Smooth muscle cell (in vitro differentiated cells): Measurements from ENCODE around the gene OR2M4. TPM values are rescaled to one million over a fixed set of nuclear protein-coding genes. Genes with fewer than 3 reads are reported as not detected.

ENCODE experiments used
- DNase-seq: peaks from one replicate; lab custom pipeline; 2025; ENCODE audit not compliant: unreplicated experiment; lab: John Stamatoyannopoulos, UW
- H2AFZ ChIP-seq: fragments of 200-600 bp; sonication (generic); 2 replicates; pipeline ENCODE4 v1.6.0; 2016; ENCODE audit warnings: antibody characterized with exemption, low read depth, mild to moderate bottlenecking
- H3F3A ChIP-seq: fragments of 200-600 bp; sonication (generic); 2 replicates; pipeline ENCODE4 v1.6.0; 2017; ENCODE audit warnings: antibody characterized with exemption, low read depth
- H3K27ac ChIP-seq: fragments of 200-600 bp; sonication (generic); 2 replicates; pipeline ENCODE4 v1.5.1; 2016; ENCODE audit warnings: low read depth, mild to moderate bottlenecking
- H3K27me3 ChIP-seq: fragments of 200-600 bp; sonication (generic); 2 replicates; pipeline ENCODE4 v1.6.1; 2016; ENCODE audit warnings: low read depth, mild to moderate bottlenecking
- H3K36me3 ChIP-seq: fragments of 200-600 bp; sonication (generic); 2 replicates; pipeline ENCODE4 v1.5.1; 2016; ENCODE audit warnings: low read depth
- H3K4me1 ChIP-seq: fragments of 200-600 bp; sonication (generic); 2 replicates; pipeline ENCODE4 v1.5.1; 2016; ENCODE audit warnings: low read depth
- H3K4me2 ChIP-seq: fragments of 200-600 bp; sonication (generic); 2 replicates; pipeline ENCODE4 v1.6.0; 2016; ENCODE audit warnings: mild to moderate bottlenecking
- H3K4me3 ChIP-seq: fragments of 200-600 bp; sonication (generic); 2 replicates; pipeline ENCODE4 v1.5.1; 2016; ENCODE audit warnings: mild to moderate bottlenecking
- H3K79me2 ChIP-seq: fragments of 200-600 bp; sonication (generic); 2 replicates; pipeline ENCODE4 v1.6.0; 2016; ENCODE audit warnings: low read depth, mild to moderate bottlenecking
- H3K9ac ChIP-seq: fragments of 200-600 bp; sonication (generic); 2 replicates; pipeline ENCODE4 v1.6.0; 2016; ENCODE audit warnings: low read depth
- H3K9me3 ChIP-seq: fragments of 200-600 bp; sonication (generic); replicated peaks from 2 replicates; pipeline ENCODE4 v1.5.1; 2016; ENCODE audit warnings: low read depth
- H4K20me1 ChIP-seq: fragments of 200-600 bp; sonication (generic); 2 replicates; pipeline ENCODE4 v1.6.0; 2016; ENCODE audit warnings: low read depth
- whole genome bisulfite sequencing: methylation state at CpG from one replicate; pipeline ENCODE4 v1.1.7; 2016; ENCODE audit warnings: low lambda C conversion rate; 5-methylcytosine and 5-hydroxymethylcytosine counted together
- polyA plus RNA-seq: library from polyadenylated mRNA; unstranded; fragments of >200 nt; fragmentation: Nextera tagmentation; extraction: Ambion mirVana; gene quantifications from 2 replicates; pipeline ENCODE4 v1.2.1, GENCODE V29; 2016
- total RNA-seq: library from RNA; depleted of rRNA; stranded (reverse); fragments of >200 nt; gene quantifications from 2 replicates; pipeline ENCODE4 v1.2.3, GENCODE V29; 2014
- TF ChIP-seq, protein P1 (sequence below): fragments of 200-600 bp; sonication (generic); IDR thresholded peaks from 2 replicates; pipeline ENCODE4 v1.5.1; 2017; ENCODE audit warnings: borderline replicate concordance, mild to moderate bottlenecking, antibody characterized with exemption; ENCODE audit not compliant: insufficient read depth, poor library complexity, severe bottlenecking

The OR2M4 gene, protein sequence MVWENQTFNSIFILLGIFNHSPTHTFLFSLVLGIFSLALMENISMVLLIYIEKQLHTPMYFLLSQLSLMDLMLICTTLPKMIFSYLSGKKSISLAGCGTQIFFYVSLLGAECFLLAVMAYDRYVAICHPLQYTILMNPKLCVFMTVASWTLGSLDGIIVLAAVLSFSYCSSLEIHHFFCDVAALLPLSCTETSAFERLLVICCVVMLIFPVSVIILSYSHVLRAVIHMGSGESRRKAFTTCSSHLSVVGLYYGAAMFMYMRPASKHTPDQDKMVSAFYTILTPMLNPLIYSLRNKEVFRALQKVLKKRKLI
- total RNA-seq (not detected in 2 replicates), polyA plus RNA-seq (not detected in 2 replicates)

DNA sequence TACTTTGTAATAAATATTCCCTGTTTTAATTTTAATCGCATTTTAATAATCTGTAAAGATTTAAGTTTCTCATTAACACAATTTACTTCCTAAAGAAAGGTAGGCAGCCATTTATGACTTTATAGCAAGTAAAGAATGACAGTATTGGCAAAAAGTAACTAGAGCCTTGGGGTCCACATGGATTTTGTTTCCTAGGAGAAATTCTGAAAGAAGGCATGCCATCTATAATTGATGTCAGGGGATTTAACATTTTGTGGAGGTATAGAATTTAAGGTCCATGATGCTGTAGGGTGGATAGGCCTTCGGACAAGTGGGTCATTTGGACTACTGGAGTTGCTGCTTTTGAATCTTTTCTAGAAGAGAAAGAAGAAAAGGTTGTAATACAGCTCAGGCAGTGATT is at the start of gene OR2M4:
TSS of gene OR2M4 (plus strand) at position 301 of the 400 bp plus-strand sequence. CDS start 7,512 bp downstream, outside the sequence.
- no peak within 1 kb of the TSS for H3K9ac ChIP-seq
- WGBS: 40% methylated on average over 2 of the region's 2 CpGs
- no peaks in the 10 kb centered on the region for H3K36me3 ChIP-seq
- TF ChIP-seq, protein P1, sequence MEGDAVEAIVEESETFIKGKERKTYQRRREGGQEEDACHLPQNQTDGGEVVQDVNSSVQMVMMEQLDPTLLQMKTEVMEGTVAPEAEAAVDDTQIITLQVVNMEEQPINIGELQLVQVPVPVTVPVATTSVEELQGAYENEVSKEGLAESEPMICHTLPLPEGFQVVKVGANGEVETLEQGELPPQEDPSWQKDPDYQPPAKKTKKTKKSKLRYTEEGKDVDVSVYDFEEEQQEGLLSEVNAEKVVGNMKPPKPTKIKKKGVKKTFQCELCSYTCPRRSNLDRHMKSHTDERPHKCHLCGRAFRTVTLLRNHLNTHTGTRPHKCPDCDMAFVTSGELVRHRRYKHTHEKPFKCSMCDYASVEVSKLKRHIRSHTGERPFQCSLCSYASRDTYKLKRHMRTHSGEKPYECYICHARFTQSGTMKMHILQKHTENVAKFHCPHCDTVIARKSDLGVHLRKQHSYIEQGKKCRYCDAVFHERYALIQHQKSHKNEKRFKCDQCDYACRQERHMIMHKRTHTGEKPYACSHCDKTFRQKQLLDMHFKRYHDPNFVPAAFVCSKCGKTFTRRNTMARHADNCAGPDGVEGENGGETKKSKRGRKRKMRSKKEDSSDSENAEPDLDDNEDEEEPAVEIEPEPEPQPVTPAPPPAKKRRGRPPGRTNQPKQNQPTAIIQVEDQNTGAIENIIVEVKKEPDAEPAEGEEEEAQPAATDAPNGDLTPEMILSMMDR: no peak
- no peak within 1 kb of the TSS for H3K27ac ChIP-seq
- H3K4me2 ChIP-seq: no peak within 1 kb of the TSS
- H3K4me3 ChIP-seq: no peak within 1 kb of the TSS
- no peak for DNase-seq
- H3F3A ChIP-seq: no peaks in the 10 kb centered on the region
- no peaks in the 10 kb centered on the region for H3K79me2 ChIP-seq
- no peaks in the 10 kb centered on the region for H3K27me3 ChIP-seq
- no peaks in the 10 kb centered on the region for H4K20me1 ChIP-seq
- no peak within 1 kb of the TSS for H2AFZ ChIP-seq
- H3K9me3 ChIP-seq: peaks cover 14% of the 10 kb centered on the region
- no peaks in the 10 kb centered on the region for H3K4me1 ChIP-seq

GRCh38 chr1:248183996-248184395 is 47.2 kb upstream of the OR2M4 start:
- H3K4me1 ChIP-seq: no peaks in the 10 kb centered on the region
- no peaks in the 10 kb centered on the region for H4K20me1 ChIP-seq
- no peak overlapping the region for H3K9ac ChIP-seq
- no peak overlapping the region for H3K4me3 ChIP-seq
- H3K36me3 ChIP-seq: no peaks in the 10 kb centered on the region
- no peaks in the 10 kb centered on the region for H3K79me2 ChIP-seq
- no peak overlapping the region for H2AFZ ChIP-seq
- H3K4me2 ChIP-seq: no peak overlapping the region
- no peak for DNase-seq
- WGBS: 68% methylated on average over 7 of the region's 7 CpGs
- H3K9me3 ChIP-seq: peaks cover 8% of the 10 kb centered on the region
- TF ChIP-seq, protein P1: no peak
- no peak overlapping the region for H3K27ac ChIP-seq
- no peaks in the 10 kb centered on the region for H3F3A ChIP-seq
- H3K27me3 ChIP-seq: no peaks in the 10 kb centered on the region

- H3K4me2 ChIP-seq: no peak overlapping the region
- peaks cover 11% of the 10 kb centered on the region for H3K9me3 ChIP-seq
- no peak overlapping the region for H3K9ac ChIP-seq
- no peak overlapping the region for H2AFZ ChIP-seq
- no peaks in the 10 kb centered on the region for H4K20me1 ChIP-seq
- DNase-seq: no peak
- no peaks in the 10 kb centered on the region for H3F3A ChIP-seq
- H3K27me3 ChIP-seq: no peaks in the 10 kb centered on the region
- H3K4me1 ChIP-seq: no peaks in the 10 kb centered on the region
- TF ChIP-seq, protein P1: no peak
- no peaks in the 10 kb centered on the region for H3K79me2 ChIP-seq
- H3K4me3 ChIP-seq: no peak overlapping the region
- WGBS: 58% methylated on average over 3 of the region's 3 CpGs
- no peaks in the 10 kb centered on the region for H3K36me3 ChIP-seq
- no peak overlapping the region for H3K27ac ChIP-seq
These were observed 43.9 kb upstream of the OR2M4 start for GRCh38 chr1:248187363-248187762.

GRCh38 chr1:248189026-248189425 is 42.2 kb upstream of the OR2M4 start:
- 76% methylated on average over 11 of the region's 11 CpGs for WGBS
- Histone ChIP-seq H3K27ac (no peak overlapping the region), H3K4me2 (no peak overlapping the region), H2AFZ (no peak overlapping the region), H3K4me1 (no peaks in the 10 kb centered on the region), H4K20me1 (no peaks in the 10 kb centered on the region), H3K36me3 (no peaks in the 10 kb centered on the region), H3K27me3 (no peaks in the 10 kb centered on the region), H3F3A (no peaks in the 10 kb centered on the region), H3K9me3 (peaks cover 8% of the 10 kb centered on the region), H3K9ac (no peak overlapping the region), H3K4me3 (no peak overlapping the region), H3K79me2 (no peaks in the 10 kb centered on the region)
- no peak for DNase-seq
- TF ChIP-seq, protein P1: no peak
